Measurements from ENCODE around the gene MAN1A1. TPM values are rescaled to one million over a fixed set of nuclear protein-coding genes. Genes with fewer than 3 reads are reported as not detected.

MAN1A1 gene
- total and polyA plus RNA-seq, 2 of the 8 experiments (the other 6 are each of a cell fraction or from before 2014, with no cell fraction given): 1.8 to 5.4 TPM

DNA sequence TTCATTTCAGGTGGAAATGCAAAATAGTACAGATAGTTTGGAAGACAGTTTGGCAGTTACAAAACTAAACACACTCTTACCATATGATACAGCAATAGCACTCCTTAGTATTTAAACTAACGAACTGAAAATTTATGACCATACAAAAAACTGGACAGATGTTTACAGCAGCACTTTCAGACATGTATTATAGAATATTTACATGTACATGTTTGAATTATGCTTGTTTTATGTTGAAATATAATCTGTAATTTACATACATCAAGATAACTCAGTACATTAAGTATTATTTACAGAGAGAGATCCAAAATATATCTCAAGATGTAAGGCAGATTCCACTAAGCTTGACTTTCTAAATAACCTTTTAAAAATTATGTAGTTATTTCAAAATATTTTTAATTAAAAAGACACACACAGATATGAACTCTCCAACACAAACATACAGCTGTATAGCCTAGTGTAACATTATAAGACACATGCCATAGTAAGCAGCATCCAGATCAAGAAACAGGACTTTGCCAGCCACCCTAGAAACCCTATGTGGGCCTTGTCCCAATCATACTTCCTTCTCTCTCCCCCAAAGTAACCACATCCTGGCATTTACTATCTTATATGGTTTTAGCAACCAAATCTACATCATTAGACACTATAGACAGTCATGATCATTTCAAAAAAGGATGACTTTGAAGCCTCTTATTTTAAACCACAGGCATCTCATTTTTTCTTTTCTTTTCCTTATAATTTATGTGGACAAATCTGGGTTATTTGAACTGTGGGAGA, 82.2 kb downstream of the MAN1A1 start:
- Histone ChIP-seq H3K36me3 (ENCODE audit: control insufficient read depth in 2 of 4, insufficient read depth in 4 of 4, low read length in 3 of 4) (no peaks in the 10 kb centered on the region), H2BK12ac (ENCODE audit: low read depth, low read length) (no peak overlapping the region), H3K79me2 (ENCODE audit: control insufficient read depth in 1 of 2, insufficient read depth in 2 of 2, low read length in 2 of 2) (no peaks in the 10 kb centered on the region), H3K23ac (ENCODE audit: insufficient read length) (no peak overlapping the region), H3K4me2 (ENCODE audit: insufficient read depth in 1 of 2, low read depth in 2 of 2, low read length in 2 of 2) (no peak overlapping the region), H3K79me1 (ENCODE audit: low read depth, low read length) (no peaks in the 10 kb centered on the region), H3K9ac (replicated peaks in 1 of 4; ENCODE audit: extremely low read depth in 1 of 4, low read depth in 3 of 4, low read length in 3 of 4) (no peak overlapping the region), H2AFZ (ENCODE audit: low read length) (no peak overlapping the region), H2AK5ac (ENCODE audit: low read depth, low read length) (no peak overlapping the region), H3K9me3 (ENCODE audit: insufficient read depth in 2 of 2, low read depth in 1 of 2, low read length in 1 of 2) (peaks cover 3 to 7% of the 10 kb centered on the region in 2 experiments; a peak in 2 of 4 replicates), H3K56ac (replicated peaks; ENCODE audit: insufficient read length, low read depth, low read length) (no peak overlapping the region), H2BK20ac (ENCODE audit: low read length) (no peak overlapping the region), H3K4me3 (ENCODE audit: extremely low read depth in 1 of 4, insufficient read depth in 2 of 4, low read depth in 3 of 4, low read length in 4 of 4) (no peak overlapping the region), H3K27ac (ENCODE audit: low read depth, low read length) (no peak overlapping the region), H4K20me1 (replicated peaks in 1 of 2; ENCODE audit: control insufficient read depth in 1 of 2, insufficient read depth in 2 of 2, low read length in 2 of 2) (no peaks in the 10 kb centered on the region), H4K8ac (ENCODE audit: extremely low read depth, insufficient read depth, low read length) (no peak overlapping the region), H2BK5ac (ENCODE audit: low read depth, low read length) (no peak overlapping the region), H3K4me1 (replicated peaks in 1 of 4; ENCODE audit: control insufficient read depth in 3 of 4, insufficient read depth in 4 of 4, low read length in 3 of 4) (no peaks in the 10 kb centered on the region), H3K27me3 (replicated peaks in 1 of 4; ENCODE audit: control insufficient read depth in 3 of 4, extremely low read depth in 1 of 4, insufficient read depth in 3 of 4, low read length in 3 of 4) (no peaks in the 10 kb centered on the region), H3K18ac (ENCODE audit: extremely low read depth, low read length) (no peak overlapping the region), H4K91ac (replicated peaks; ENCODE audit: insufficient read length, low read length) (no peak overlapping the region), H3K4ac (replicated peaks; ENCODE audit: insufficient read length, low read depth, low read length) (no peak overlapping the region), H2BK120ac (replicated peaks; ENCODE audit: low read depth, low read length) (no peak overlapping the region), H3K14ac (ENCODE audit: insufficient read length) (no peak overlapping the region), H4K5ac (ENCODE audit: insufficient read length, low read depth, low read length) (no peak overlapping the region), H2BK15ac (ENCODE audit: low read length) (no peak overlapping the region), H3K23me2 (ENCODE audit: low read depth, low read length) (no peaks in the 10 kb centered on the region)
- DNase-seq (ENCODE audit: low read depth in 1 of 2, low spot score in 2 of 2): no peak
- CTCF ChIA-PET (ENCODE audit: partially characterized antibody): interaction anchor here (1.0 kb wide), 1 partner anchor 66 kb away, joined by 5 read pairs; no protein-coding TSS in a partner anchor
- FAIRE-seq: no peak
- WGBS, 2 experiments (ENCODE audit: extremely low coverage in 1 of 2, insufficient coverage in 1 of 2, insufficient read length in 1 of 2, insufficient replicate concordance in 2 of 2, low coverage in 1 of 2, low lambda C conversion rate in 2 of 2, missing lambda C conversion rate in 1 of 2): 84% methylated on average over 1 of the region's 1 CpG; no CpG with 5 or more reads in 1 of the 2 experiments
- POLR2A ChIA-PET (ENCODE audit: partially characterized antibody): no interaction called here
- no peak for TF ChIP-seq JUND (IDR thresholded peaks at IDR 0.05; ENCODE audit: low read length)
- TF ChIP-seq TAF1 (IDR thresholded peaks at IDR 0.05; ENCODE audit: low read depth, low read length): no peak
- no peak for TF ChIP-seq RBBP5 (IDR thresholded peaks at IDR 0.05; ENCODE audit: borderline replicate concordance, low read depth, low read length)
- no peak for TF ChIP-seq TCF12 (IDR thresholded peaks at IDR 0.05; ENCODE audit: low read depth, low read length)
- TF ChIP-seq PHF8 (conservative IDR thresholded peaks at IDR 0.05; ENCODE audit: low read depth, low read length): no peak
- TF ChIP-seq, protein P1, sequence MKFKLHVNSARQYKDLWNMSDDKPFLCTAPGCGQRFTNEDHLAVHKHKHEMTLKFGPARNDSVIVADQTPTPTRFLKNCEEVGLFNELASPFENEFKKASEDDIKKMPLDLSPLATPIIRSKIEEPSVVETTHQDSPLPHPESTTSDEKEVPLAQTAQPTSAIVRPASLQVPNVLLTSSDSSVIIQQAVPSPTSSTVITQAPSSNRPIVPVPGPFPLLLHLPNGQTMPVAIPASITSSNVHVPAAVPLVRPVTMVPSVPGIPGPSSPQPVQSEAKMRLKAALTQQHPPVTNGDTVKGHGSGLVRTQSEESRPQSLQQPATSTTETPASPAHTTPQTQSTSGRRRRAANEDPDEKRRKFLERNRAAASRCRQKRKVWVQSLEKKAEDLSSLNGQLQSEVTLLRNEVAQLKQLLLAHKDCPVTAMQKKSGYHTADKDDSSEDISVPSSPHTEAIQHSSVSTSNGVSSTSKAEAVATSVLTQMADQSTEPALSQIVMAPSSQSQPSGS (IDR thresholded peaks at IDR 0.05; ENCODE audit: low read length): no peak
